ENCODE results near the gene PHACTR3. TPM values are rescaled to one million over a fixed set of nuclear protein-coding genes. Genes with fewer than 3 reads are reported as not detected.

PHACTR3 gene
- total RNA-seq, 1 donor, result not detected

DNA sequence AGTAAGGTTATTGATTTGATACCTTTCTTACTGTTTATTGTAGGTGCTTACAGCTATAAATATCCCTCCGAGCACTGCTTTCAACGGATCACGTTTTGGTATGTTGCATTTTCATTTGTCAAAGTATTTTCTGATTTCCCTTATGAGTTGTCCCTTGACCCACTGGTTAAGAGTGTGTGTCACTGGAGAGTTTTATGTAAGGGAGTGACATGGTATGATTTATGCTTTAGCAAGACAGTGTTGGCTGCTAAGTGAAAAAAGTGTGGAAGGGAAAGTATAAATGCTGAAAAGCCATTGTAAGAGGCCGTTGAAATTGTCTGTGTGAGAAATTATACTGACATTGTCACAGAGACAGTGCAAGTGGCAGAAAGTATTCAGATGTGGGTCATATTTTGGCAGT lies 257.1 kb downstream of the PHACTR3 start:
- no peak overlapping the region for H3K4me3 ChIP-seq (ENCODE audit: low read depth, low read length)
- TF ChIP-seq CTCF (IDR thresholded peaks at IDR 0.05; ENCODE audit: insufficient read depth, low read depth, low read length), result no peak
- no peak for DNase-seq (ENCODE audit: low read depth)

DNA sequence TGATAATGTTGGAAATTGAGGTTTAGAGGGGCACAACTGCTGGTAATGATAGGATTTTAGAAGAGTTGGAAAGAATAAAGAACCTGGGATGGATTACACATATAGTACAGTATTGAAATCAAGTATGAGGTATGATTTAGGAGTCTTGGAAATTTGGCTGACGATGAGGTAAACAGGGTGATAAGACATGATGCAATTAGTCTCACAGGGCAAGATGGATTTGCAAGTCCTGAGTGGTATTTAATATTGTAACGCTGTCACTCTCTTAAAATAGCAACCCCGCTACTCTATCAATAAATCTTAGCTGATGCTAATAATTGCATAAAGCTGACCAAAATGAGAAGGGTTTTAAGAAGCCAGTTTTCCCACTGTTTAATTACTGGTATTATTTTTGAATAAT lies 258.7 kb downstream of the PHACTR3 start:
- no peak overlapping the region for H3K4me3 ChIP-seq (ENCODE audit: low read depth, low read length)
- no peak for TF ChIP-seq CTCF (IDR thresholded peaks at IDR 0.05; ENCODE audit: insufficient read depth, low read depth, low read length)
- DNase-seq (ENCODE audit: low read depth), result no peak

DNA sequence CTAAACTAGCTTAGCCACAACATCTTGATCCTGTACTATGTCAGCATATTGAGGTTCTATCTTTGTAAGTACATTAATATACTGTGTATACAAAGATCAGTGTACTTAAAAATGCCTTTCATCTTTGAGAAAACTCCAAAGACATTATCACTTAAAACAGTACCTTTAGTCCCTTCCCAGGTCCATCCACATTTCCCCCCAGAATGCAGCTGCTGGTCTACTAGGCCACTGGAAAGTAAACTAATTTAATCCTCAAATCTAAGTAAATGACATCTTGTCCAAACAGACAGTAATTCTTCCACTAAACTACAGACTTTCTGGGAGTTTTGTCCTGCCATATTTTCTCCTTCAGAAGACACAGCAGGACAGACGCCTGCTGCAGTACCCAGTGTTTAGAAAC lies 260.4 kb downstream of the PHACTR3 start:
- DNase-seq (ENCODE audit: low read depth), result peak; percentile 1
- no peak overlapping the region for H3K4me3 ChIP-seq (ENCODE audit: low read depth, low read length)
- TF ChIP-seq CTCF (IDR thresholded peaks at IDR 0.05; ENCODE audit: insufficient read depth, low read depth, low read length), result no peak

DNA sequence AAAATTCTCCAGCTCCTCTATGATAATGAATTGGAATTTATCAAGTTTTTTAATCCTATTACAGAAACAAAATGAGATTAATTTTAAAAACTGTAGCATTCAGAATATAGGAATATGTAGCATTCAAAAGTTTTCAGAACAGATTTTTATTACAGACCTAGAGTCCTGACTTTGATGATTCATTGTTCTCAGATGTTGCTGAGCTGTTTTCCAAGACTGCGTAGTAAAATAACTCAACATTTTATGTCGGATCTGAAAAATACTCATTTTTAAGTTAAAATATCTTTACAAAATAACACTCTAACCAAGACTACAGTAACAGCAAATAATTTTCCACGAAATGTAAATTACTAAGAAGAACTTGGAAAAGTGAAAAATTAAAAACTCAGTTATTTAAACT lies 262.0 kb downstream of the PHACTR3 start:
- DNase-seq (ENCODE audit: low read depth), result peak; percentile 14
- no peak for TF ChIP-seq CTCF (IDR thresholded peaks at IDR 0.05; ENCODE audit: insufficient read depth, low read depth, low read length)
- H3K4me3 ChIP-seq (ENCODE audit: low read depth, low read length), result no peak overlapping the region

GRCh38 chr20:59871096-59871495 lies 266.8 kb downstream of the PHACTR3 start:
- no peak for TF ChIP-seq CTCF (IDR thresholded peaks at IDR 0.05; ENCODE audit: insufficient read depth, low read depth, low read length)
- DNase-seq (ENCODE audit: low read depth), result no peak
- H3K4me3 ChIP-seq (ENCODE audit: low read depth, low read length), result no peak overlapping the region

DNA sequence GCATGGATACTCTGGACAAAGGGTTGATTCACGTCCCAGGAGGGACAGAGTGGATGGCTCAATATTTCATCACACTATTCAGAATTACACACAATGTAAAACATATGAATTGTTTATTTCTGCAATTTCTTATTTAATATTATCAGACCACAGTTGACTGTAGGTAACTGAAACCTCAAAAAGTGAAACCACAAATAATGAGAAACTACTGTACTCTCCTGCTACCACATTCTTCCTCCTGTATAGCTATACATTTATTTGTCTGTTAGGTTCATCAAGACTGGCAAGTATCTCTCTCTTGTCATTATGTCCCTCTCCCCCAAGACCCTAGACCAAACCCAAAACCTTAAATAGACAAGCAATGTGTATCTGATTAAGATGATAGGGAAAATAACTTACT lies 269.1 kb downstream of the PHACTR3 start:
- no peak overlapping the region for H3K4me3 ChIP-seq (ENCODE audit: low read depth, low read length)
- TF ChIP-seq CTCF (IDR thresholded peaks at IDR 0.05; ENCODE audit: insufficient read depth, low read depth, low read length), result no peak
- no peak for DNase-seq (ENCODE audit: low read depth)

GRCh38 chr20:59880198-59880597 lies 275.9 kb downstream of the PHACTR3 start:
- TF ChIP-seq CTCF (IDR thresholded peaks at IDR 0.05; ENCODE audit: insufficient read depth, low read depth, low read length), result no peak
- DNase-seq (ENCODE audit: low read depth), result no peak
- no peak overlapping the region for H3K4me3 ChIP-seq (ENCODE audit: low read depth, low read length)

All from fibroblast of villous mesenchyme (primary cell).